Measurements from ENCODE around the gene SARNP.

DNA sequence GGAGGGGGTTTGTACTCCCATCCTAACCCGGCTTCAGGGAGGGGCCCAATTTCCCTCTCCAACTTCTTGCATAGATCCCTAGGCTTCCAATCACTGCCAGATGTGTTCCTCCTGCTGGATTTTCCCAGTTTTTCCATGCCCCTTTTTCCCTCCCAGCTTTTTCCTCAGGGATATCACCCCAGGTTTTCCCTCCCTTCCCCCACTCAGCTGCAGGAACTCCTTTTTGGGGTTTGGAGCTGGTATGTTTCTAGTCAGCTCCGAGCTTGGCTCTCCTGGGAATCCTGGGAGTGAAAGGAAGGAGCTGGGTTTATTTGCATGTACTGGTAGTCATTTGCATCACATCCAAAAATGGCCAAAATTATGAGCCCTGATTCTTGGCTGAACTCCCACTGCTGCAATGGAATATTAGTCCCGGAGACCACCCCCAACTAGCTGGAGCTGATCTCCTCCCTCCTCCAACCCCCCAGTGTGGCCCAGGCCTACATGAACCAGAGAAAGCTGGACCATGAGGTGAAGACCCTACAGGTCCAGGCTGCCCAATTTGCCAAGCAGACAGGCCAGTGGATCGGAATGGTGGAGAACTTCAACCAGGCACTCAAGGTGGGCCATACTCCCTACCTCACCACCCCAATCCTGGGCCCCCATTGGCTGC is 98.8 kb downstream of the SARNP start:
- TF ChIP-seq, protein P1, sequence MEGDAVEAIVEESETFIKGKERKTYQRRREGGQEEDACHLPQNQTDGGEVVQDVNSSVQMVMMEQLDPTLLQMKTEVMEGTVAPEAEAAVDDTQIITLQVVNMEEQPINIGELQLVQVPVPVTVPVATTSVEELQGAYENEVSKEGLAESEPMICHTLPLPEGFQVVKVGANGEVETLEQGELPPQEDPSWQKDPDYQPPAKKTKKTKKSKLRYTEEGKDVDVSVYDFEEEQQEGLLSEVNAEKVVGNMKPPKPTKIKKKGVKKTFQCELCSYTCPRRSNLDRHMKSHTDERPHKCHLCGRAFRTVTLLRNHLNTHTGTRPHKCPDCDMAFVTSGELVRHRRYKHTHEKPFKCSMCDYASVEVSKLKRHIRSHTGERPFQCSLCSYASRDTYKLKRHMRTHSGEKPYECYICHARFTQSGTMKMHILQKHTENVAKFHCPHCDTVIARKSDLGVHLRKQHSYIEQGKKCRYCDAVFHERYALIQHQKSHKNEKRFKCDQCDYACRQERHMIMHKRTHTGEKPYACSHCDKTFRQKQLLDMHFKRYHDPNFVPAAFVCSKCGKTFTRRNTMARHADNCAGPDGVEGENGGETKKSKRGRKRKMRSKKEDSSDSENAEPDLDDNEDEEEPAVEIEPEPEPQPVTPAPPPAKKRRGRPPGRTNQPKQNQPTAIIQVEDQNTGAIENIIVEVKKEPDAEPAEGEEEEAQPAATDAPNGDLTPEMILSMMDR (IDR thresholded peaks at IDR 0.05): no peak
- TF ChIP-seq POLR2A (IDR thresholded peaks at IDR 0.05): no peak
